HEK293T (cell line): ENCODE results near the gene CTU1.

Source experiments
- CTCF ChIA-PET: fragments of 350-600 bp; formaldehyde crosslinking; extraction: SDS; loops from one replicate; lab custom pipeline; 2021; ENCODE audit warnings: antibody characterized with exemption, inconsistent platforms; lab: Yijun Ruan, JAX
- POLR2A ChIA-PET: fragments of 350-600 bp; formaldehyde crosslinking; extraction: SDS; loops from one replicate; lab custom pipeline; 2020; ENCODE audit warnings: antibody characterized with exemption, inconsistent platforms; lab: Yijun Ruan, JAX
- DNase-seq: peaks from one replicate; pipeline ENCODE4 v3.0.0; 2012; ENCODE audit warnings: mixed read lengths; ENCODE audit errors: extremely low spot score
- ARNT ChIP-seq: fragments of 450-650 bp; IDR thresholded peaks from 2 replicates; pipeline ENCODE4 v1.6.1; 2017; ENCODE audit warnings: mild to moderate bottlenecking
- BHLHE40 ChIP-seq: fragments of 450-650 bp; IDR thresholded peaks from 2 replicates; pipeline ENCODE4 v1.6.1; 2016; ENCODE audit warnings: mild to moderate bottlenecking, moderate library complexity, borderline replicate concordance
- CTBP1 ChIP-seq: fragments of 450-650 bp; IDR thresholded peaks from 2 replicates; pipeline ENCODE4 v1.6.1; 2016; ENCODE audit warnings: borderline replicate concordance
- ELF4 ChIP-seq: fragments of 450-650 bp; IDR thresholded peaks from 2 replicates; pipeline ENCODE4 v1.6.1; 2017; ENCODE audit warnings: antibody characterized with exemption
- FOXA1 ChIP-seq: fragments of 450-650 bp; IDR thresholded peaks from 2 replicates; pipeline ENCODE4 v1.6.1; 2016; ENCODE audit warnings: mild to moderate bottlenecking
- FOXK2 ChIP-seq: fragments of 450-650 bp; IDR thresholded peaks from 2 replicates; pipeline ENCODE4 v1.6.1; 2016; ENCODE audit warnings: mild to moderate bottlenecking
- FOXM1 ChIP-seq: fragments of 450-650 bp; IDR thresholded peaks from 2 replicates; pipeline ENCODE4 v1.6.1; 2017; ENCODE audit warnings: mild to moderate bottlenecking, borderline replicate concordance
- HDGF ChIP-seq: fragments of 450-650 bp; IDR thresholded peaks from 2 replicates; pipeline ENCODE4 v1.6.1; 2017; ENCODE audit warnings: antibody characterized with exemption, borderline replicate concordance
- L3MBTL2 ChIP-seq: fragments of 450-650 bp; conservative IDR thresholded peaks from 2 replicates; pipeline ENCODE4 v1.6.1; 2016; ENCODE audit warnings: mild to moderate bottlenecking
- LEF1 ChIP-seq: fragments of 450-650 bp; IDR thresholded peaks from 2 replicates; pipeline ENCODE4 v1.6.1; 2017; ENCODE audit warnings: mild to moderate bottlenecking, borderline replicate concordance
- NFRKB ChIP-seq: fragments of 450-650 bp; IDR thresholded peaks from 2 replicates; pipeline ENCODE4 v1.6.1; 2016; ENCODE audit warnings: mild to moderate bottlenecking, moderate library complexity
- PKNOX1 ChIP-seq: fragments of 450-650 bp; IDR thresholded peaks from 2 replicates; pipeline ENCODE4 v1.6.1; 2016
- SP1 ChIP-seq: fragments of 450-650 bp; IDR thresholded peaks from 2 replicates; pipeline ENCODE4 v1.6.1; 2017
- SUZ12 ChIP-seq: fragments of 450-650 bp; IDR thresholded peaks from 2 replicates; pipeline ENCODE4 v1.6.1; 2016; ENCODE audit warnings: mild to moderate bottlenecking
- TARDBP ChIP-seq: fragments of 450-650 bp; IDR thresholded peaks from 2 replicates; pipeline ENCODE4 v1.6.1; 2016
- ZNF384 ChIP-seq: fragments of 450-650 bp; IDR thresholded peaks from 2 replicates; pipeline ENCODE4 v1.6.1; 2016

CTU1 gene

GRCh38 chr19:51097796-51098195 lies 10.4 kb downstream of the CTU1 start:
- ChIA-PET POLR2A (no interaction called here), CTCF (no interaction called here)
- DNase-seq: no peak
- TF ChIP-seq FOXA1: no peak
- TF ChIP-seq HDGF: no peak
- no peak for TF ChIP-seq PKNOX1
- no peak for TF ChIP-seq ELF4
- no peak for TF ChIP-seq SUZ12
- no peak for TF ChIP-seq FOXK2
- no peak for TF ChIP-seq ZNF384
- no peak for TF ChIP-seq CTBP1
- no peak for TF ChIP-seq NFRKB
- no peak for TF ChIP-seq L3MBTL2

GRCh38 chr19:51097166-51097738 lies 11.0 kb downstream of the CTU1 start:
- ChIA-PET CTCF (interaction anchor here (0.6 to 1.8 kb wide), 3 partner anchors 80 to 607 kb away, joined by 3 to 9 read pairs (median 4); no protein-coding TSS in a partner anchor), POLR2A (no interaction called here)
- peak; percentile 72 for DNase-seq
- TF ChIP-seq ZNF384 (no peak), SP1 (no peak), FOXA1 (no peak), ELF4 (no peak), SUZ12 (no peak), LEF1 (no peak), TARDBP (no peak), CTBP1 (no peak), NFRKB (no peak), FOXM1 (no peak), HDGF (no peak), L3MBTL2 (no peak)

- ChIA-PET CTCF (interaction anchor here (0.6 to 1.8 kb wide), 4 partner anchors 49 to 607 kb away, joined by 3 to 9 read pairs (median 5); no protein-coding TSS in a partner anchor), POLR2A (no interaction called here)
- no peak for DNase-seq
- TF ChIP-seq ARNT (no peak), FOXK2 (no peak), TARDBP (no peak), SP1 (no peak), PKNOX1 (no peak), NFRKB (no peak), SUZ12 (no peak), BHLHE40 (no peak)
Measured at GRCh38 chr19:51096473-51097165, 11.6 kb downstream of the CTU1 start.

- no peak for TF ChIP-seq LEF1
- peak; percentile 97 for TF ChIP-seq ZNF384
- ChIA-PET CTCF (interaction anchor here (0.6 to 1.0 kb wide), 2 partner anchors 74 to 148 kb away, joined by 3 to 5 read pairs; no protein-coding TSS in a partner anchor), POLR2A (no interaction called here)
- peak; percentile 71 for DNase-seq
Measured at GRCh38 chr19:51094696-51095279, 13.4 kb downstream of the CTU1 start.

- DNase-seq: no peak
- ChIA-PET CTCF (interaction anchor here (1.0 to 1.4 kb wide), 2 partner anchors 73 kb away, joined by 3 to 5 read pairs; no protein-coding TSS in a partner anchor), POLR2A (no interaction called here)
- TF ChIP-seq TARDBP: no peak
- TF ChIP-seq FOXK2: no peak
- no peak for TF ChIP-seq LEF1
- no peak for TF ChIP-seq L3MBTL2
- no peak for TF ChIP-seq BHLHE40
- no peak for TF ChIP-seq SP1
- TF ChIP-seq SUZ12: no peak
- no peak for TF ChIP-seq ARNT
- TF ChIP-seq NFRKB: no peak
- TF ChIP-seq FOXM1: no peak
- TF ChIP-seq CTBP1: no peak
- TF ChIP-seq HDGF: no peak
- no peak for TF ChIP-seq PKNOX1
- TF ChIP-seq ZNF384: no peak
- no peak for TF ChIP-seq FOXA1
- no peak for TF ChIP-seq ELF4
Measured at GRCh38 chr19:51093510-51094345, 14.5 kb downstream of the CTU1 start.
